Mesenchymal stem cell (in vitro differentiated cells and primary cell): ENCODE data around the gene SFMBT2.

ENCODE experiments used
- DNase-seq: peaks from one replicate; pipeline ENCODE4 v3.0.0-alpha.2; 2013
- H2AFZ ChIP-seq: one replicate; pipeline ENCODE4 v1.6.1; 2013; ENCODE audit warnings: low read depth, mild to moderate bottlenecking, control low read depth, inconsistent platforms, low read length, moderate library complexity
- H2AK5ac ChIP-seq: 2 replicates; pipeline ENCODE4 v1.6.1; 2013; ENCODE audit warnings: low read length, moderate library complexity, mild to moderate bottlenecking, inconsistent platforms; ENCODE audit not compliant: severe bottlenecking
- H2BK120ac ChIP-seq: one replicate; pipeline ENCODE4 v1.6.1; 2013; ENCODE audit warnings: low read depth, mild to moderate bottlenecking, inconsistent platforms, low read length, moderate library complexity
- H2BK12ac ChIP-seq, 2 experiments: one replicate each; pipeline ENCODE4 v1.6.1; 2013; ENCODE audit warnings: inconsistent platforms in 2 of 2, low read length in 2 of 2, mild to moderate bottlenecking in 2 of 2, moderate library complexity in 2 of 2, control low read depth in 1 of 2
- H2BK15ac ChIP-seq: one replicate; pipeline ENCODE4 v1.6.1; 2013; ENCODE audit warnings: mild to moderate bottlenecking, low read depth, inconsistent platforms; ENCODE audit not compliant: poor library complexity, severe bottlenecking
- H2BK5ac ChIP-seq: 2 replicates; pipeline ENCODE4 v1.6.1; 2013; ENCODE audit warnings: low read depth, mild to moderate bottlenecking, low read length, control low read depth, inconsistent platforms; ENCODE audit not compliant: poor library complexity, severe bottlenecking
- H3K14ac ChIP-seq, 2 experiments: one replicate each; pipeline ENCODE4 v1.6.1; 2013; ENCODE audit warnings: inconsistent platforms in 2 of 2, low read length in 2 of 2, control low read depth in 1 of 2, mild to moderate bottlenecking in 1 of 2, moderate library complexity in 1 of 2
- H3K18ac ChIP-seq, 2 experiments: one replicate each; pipeline ENCODE4 v1.6.1; 2013; ENCODE audit warnings: inconsistent platforms in 2 of 2, low read length in 2 of 2, control low read depth in 1 of 2, low read depth in 1 of 2, mild to moderate bottlenecking in 1 of 2
- H3K23ac ChIP-seq, 2 experiments: one replicate each; pipeline ENCODE4 v1.6.1; 2013; ENCODE audit warnings: inconsistent platforms in 2 of 2, low read length in 2 of 2, mild to moderate bottlenecking in 2 of 2, moderate library complexity in 2 of 2, control low read depth in 1 of 2
- H3K27ac ChIP-seq: 2 replicates; pipeline ENCODE4 v1.5.1; 2013; ENCODE audit warnings: mild to moderate bottlenecking, moderate library complexity, low read length, control low read depth, inconsistent platforms; ENCODE audit not compliant: poor library complexity, severe bottlenecking
- H3K27me3 ChIP-seq, 2 experiments: 2 replicates each; pipeline versions ENCODE4 v1.6.1 to v1.7.0; 2013; ENCODE audit warnings: low read length in 2 of 2, mild to moderate bottlenecking in 2 of 2, moderate library complexity in 2 of 2, control low read depth in 1 of 2, inconsistent platforms in 1 of 2; ENCODE audit not compliant: control insufficient read depth in 1 of 2, insufficient read depth in 1 of 2
- H3K36me3 ChIP-seq, 2 experiments: 2 replicates each; pipeline versions ENCODE4 v1.6.1 to v1.7.0; 2013; ENCODE audit warnings: low read length in 2 of 2, control low read depth in 1 of 2, inconsistent platforms in 1 of 2, low read depth in 1 of 2, mild to moderate bottlenecking in 1 of 2; ENCODE audit not compliant: insufficient read depth in 2 of 2, control insufficient read depth in 1 of 2
- H3K4ac ChIP-seq, 2 experiments: one replicate each; pipeline ENCODE4 v1.6.1; 2013; ENCODE audit warnings: inconsistent platforms in 2 of 2, low read length in 2 of 2, mild to moderate bottlenecking in 2 of 2, moderate library complexity in 2 of 2, control low read depth in 1 of 2, low read depth in 1 of 2
- H3K4me1 ChIP-seq: 2 replicates; pipeline ENCODE4 v1.6.1; 2013; ENCODE audit warnings: low read depth, low read length, control low read depth; ENCODE audit not compliant: control insufficient read depth, insufficient read depth
- H3K4me2 ChIP-seq: 2 replicates; pipeline ENCODE4 v1.6.1; 2013; ENCODE audit warnings: low read length, mild to moderate bottlenecking, inconsistent platforms; ENCODE audit not compliant: poor library complexity, severe bottlenecking
- H3K4me3 ChIP-seq, 2 experiments: 2 replicates each; pipeline versions ENCODE4 v1.5.1 to v1.7.0; 2013; ENCODE audit warnings: low read length in 2 of 2, mild to moderate bottlenecking in 2 of 2, control low read depth in 1 of 2, low read depth in 1 of 2; ENCODE audit not compliant: insufficient read depth in 1 of 2
- H3K79me1 ChIP-seq: replicated peaks from 2 replicates; pipeline ENCODE4 v1.6.1; 2013; ENCODE audit warnings: mild to moderate bottlenecking, control low read depth, low read length, inconsistent platforms; ENCODE audit not compliant: poor library complexity, severe bottlenecking
- H3K9ac ChIP-seq: 2 replicates; pipeline ENCODE4 v1.7.0; 2013; ENCODE audit warnings: mild to moderate bottlenecking, low read length, moderate library complexity
- H3K9me3 ChIP-seq: 2 replicates; pipeline ENCODE4 v1.7.0; 2013; ENCODE audit warnings: mild to moderate bottlenecking, low read length; ENCODE audit not compliant: control insufficient read depth
- H4K8ac ChIP-seq: one replicate; pipeline ENCODE4 v1.6.1; 2013; ENCODE audit warnings: inconsistent platforms, mild to moderate bottlenecking, low read length, moderate library complexity
- H4K91ac ChIP-seq: one replicate; pipeline ENCODE4 v1.6.1; 2013; ENCODE audit warnings: mild to moderate bottlenecking, low read length, inconsistent platforms
- WGBS: methylation state at CpG from one replicate; pipeline ENCODE4 v1.1.7; 2013; ENCODE audit warnings: mixed read lengths; 5-methylcytosine and 5-hydroxymethylcytosine counted together

SFMBT2 gene

DNA sequence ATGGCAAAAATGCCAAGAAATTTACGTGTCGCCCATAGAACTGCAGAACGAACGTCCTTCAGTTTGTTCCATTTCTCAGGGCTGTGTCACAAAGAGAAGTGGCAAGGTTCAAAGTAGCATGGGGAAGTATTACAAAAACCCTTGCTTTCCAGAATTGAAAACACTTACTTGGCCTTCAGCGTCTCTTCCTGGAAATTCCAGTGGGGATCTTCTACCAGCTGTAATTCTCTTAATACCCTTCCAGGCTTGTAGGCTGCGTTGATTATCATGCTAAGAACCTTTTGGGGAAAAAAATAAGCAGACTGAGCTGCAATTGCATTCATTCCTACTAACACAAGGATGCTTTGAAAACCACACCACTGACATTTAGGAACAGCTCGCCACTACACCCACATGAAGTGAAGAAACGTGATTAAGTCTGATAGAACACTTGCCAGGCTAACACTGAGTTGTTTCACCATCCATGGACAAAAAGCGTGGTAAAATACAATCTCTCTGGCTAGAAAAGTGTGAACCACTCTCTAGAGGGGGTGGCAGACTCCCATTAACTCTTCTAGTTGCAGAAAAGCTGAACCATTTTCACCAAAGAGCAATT, 222.3 kb downstream of the SFMBT2 start:
- no peak overlapping the region for H3K23ac ChIP-seq
- no peaks in the 10 kb centered on the region for H3K36me3 ChIP-seq
- H2AK5ac ChIP-seq, result no peak overlapping the region
- H3K79me1 ChIP-seq, result no peaks in the 10 kb centered on the region
- no peak overlapping the region for H3K4ac ChIP-seq
- 93% methylated on average over 9 of the region's 9 CpGs for WGBS
- H3K27me3 ChIP-seq, result no peaks in the 10 kb centered on the region
- H3K27ac ChIP-seq, result no peak overlapping the region
- no peak overlapping the region for H2BK15ac ChIP-seq
- H2BK5ac ChIP-seq, result no peak overlapping the region
- no peak overlapping the region for H2AFZ ChIP-seq
- no peak overlapping the region for H3K4me3 ChIP-seq
- no peak overlapping the region for H4K8ac ChIP-seq
- H3K4me2 ChIP-seq, result no peak overlapping the region
- no peak overlapping the region for H3K18ac ChIP-seq
- no peaks in the 10 kb centered on the region for H3K4me1 ChIP-seq
- H3K9me3 ChIP-seq, result no peaks in the 10 kb centered on the region
- no peak overlapping the region for H2BK120ac ChIP-seq
- H3K14ac ChIP-seq, result no peak overlapping the region
- no peak overlapping the region for H4K91ac ChIP-seq
- DNase-seq, result no peak
- H2BK12ac ChIP-seq, result no peak overlapping the region
- no peak overlapping the region for H3K9ac ChIP-seq

DNA sequence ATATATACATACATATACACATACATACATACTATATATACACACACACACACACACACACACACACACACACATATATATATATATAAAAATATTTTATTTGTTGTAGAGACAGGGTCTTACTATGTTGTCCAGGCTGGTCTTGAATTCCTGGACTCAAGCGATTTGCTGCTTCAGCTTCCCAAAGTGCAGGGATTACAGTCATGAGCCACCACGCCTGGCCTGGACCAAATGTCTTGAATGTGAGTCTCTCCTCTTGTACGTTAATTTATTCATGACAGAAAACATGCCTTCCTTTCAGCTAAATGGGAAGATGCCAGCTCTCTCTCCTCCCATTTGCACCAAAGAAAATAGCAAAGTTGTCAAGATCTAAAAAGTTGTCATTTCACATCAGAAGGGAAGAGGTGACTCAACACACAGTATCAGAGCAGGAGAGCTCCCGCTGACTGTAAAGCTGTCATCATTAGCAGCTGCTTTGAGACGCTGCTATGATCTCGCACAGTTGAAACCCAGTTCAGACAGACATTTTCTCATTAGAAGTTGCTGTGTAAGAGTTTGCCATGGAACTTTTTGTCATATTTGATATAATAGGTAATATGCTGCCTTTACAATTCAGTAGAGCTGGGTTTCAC, 224.3 kb downstream of the SFMBT2 start:
- H2BK5ac ChIP-seq, result no peak overlapping the region
- WGBS, result 91% methylated on average over 6 of the region's 6 CpGs
- no peak overlapping the region for H3K27ac ChIP-seq
- H3K79me1 ChIP-seq, result no peaks in the 10 kb centered on the region
- DNase-seq, result no peak
- no peak overlapping the region for H3K4me2 ChIP-seq
- H3K23ac ChIP-seq, result no peak overlapping the region
- H2AK5ac ChIP-seq, result no peak overlapping the region
- no peak overlapping the region for H2BK15ac ChIP-seq
- H3K14ac ChIP-seq, result no peak overlapping the region
- no peaks in the 10 kb centered on the region for H3K9me3 ChIP-seq
- no peak overlapping the region for H3K4ac ChIP-seq
- no peaks in the 10 kb centered on the region for H3K36me3 ChIP-seq
- H3K9ac ChIP-seq, result no peak overlapping the region
- no peaks in the 10 kb centered on the region for H3K4me1 ChIP-seq
- H3K27me3 ChIP-seq, result no peaks in the 10 kb centered on the region
- no peak overlapping the region for H2BK120ac ChIP-seq
- no peak overlapping the region for H2BK12ac ChIP-seq
- H4K8ac ChIP-seq, result no peak overlapping the region
- H4K91ac ChIP-seq, result no peak overlapping the region
- no peak overlapping the region for H3K18ac ChIP-seq
- H3K4me3 ChIP-seq, result no peak overlapping the region
- no peak overlapping the region for H2AFZ ChIP-seq

DNA sequence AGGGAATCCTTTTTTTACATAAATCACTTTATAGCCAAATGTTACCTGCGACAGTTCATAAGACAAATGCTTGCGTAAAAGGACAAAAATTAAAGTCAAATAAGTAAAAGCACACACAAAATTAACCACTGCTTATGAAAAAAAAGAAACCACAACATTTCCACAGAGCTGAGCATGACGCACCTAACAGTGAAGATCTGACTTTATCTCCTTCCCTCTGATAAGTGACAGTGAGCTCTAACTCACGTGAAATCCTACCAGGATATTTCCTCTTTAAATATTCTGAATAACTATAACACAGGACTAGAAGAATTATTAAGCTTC, 225.5 kb downstream of the SFMBT2 start:
- Histone ChIP-seq H2BK12ac (no peak overlapping the region), H2BK15ac (no peak overlapping the region), H3K27ac (no peak overlapping the region), H2AK5ac (no peak overlapping the region), H3K79me1 (no peaks in the 10 kb centered on the region), H3K9me3 (no peaks in the 10 kb centered on the region), H3K14ac (no peak overlapping the region), H3K36me3 (no peaks in the 10 kb centered on the region), H3K23ac (no peak overlapping the region), H3K27me3 (no peaks in the 10 kb centered on the region), H4K8ac (no peak overlapping the region), H3K9ac (no peak overlapping the region), H2BK120ac (no peak overlapping the region), H2AFZ (no peak overlapping the region), H3K4me1 (no peaks in the 10 kb centered on the region), H4K91ac (no peak overlapping the region), H3K4ac (no peak overlapping the region), H3K18ac (no peak overlapping the region), H2BK5ac (no peak overlapping the region), H3K4me3 (no peak overlapping the region), H3K4me2 (no peak overlapping the region)
- no peak for DNase-seq
- whole genome bisulfite sequencing, result over 99% methylated on average over 4 of the region's 4 CpGs

DNA sequence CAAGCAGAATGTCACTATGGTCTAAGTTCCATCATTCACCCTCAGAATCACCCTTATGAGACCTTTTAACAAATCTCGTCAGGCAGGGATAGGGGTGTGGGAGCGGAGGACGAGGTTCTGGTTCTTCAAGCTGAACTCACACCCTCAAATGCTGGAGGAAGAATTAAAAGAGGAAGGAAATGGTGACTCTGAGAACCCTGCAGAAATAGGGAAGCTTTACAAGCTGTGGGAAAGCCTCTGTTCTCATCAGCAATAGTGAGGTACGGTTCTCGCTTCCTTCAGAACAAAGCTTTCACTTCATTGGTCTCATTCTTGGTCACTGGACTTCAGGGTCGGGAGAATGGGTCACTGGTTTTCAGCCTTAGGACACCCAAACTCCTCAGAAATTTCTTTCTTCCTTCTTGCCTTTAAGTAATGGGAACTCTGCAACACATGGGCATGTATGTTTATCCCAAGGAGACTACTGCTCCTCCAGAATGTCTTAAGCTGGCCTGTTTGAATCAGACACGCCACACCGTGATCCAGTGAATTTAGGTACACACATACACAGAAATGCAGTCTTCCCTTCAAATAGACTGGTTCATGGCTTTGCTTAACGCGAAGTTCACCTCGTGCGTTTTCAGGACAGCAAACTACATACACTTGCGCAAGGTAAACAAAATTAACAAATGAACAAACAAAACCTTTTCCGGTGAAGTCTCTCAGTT, 226.0 kb downstream of the SFMBT2 start:
- H3K14ac ChIP-seq, result no peak overlapping the region
- no peak for DNase-seq
- no peaks in the 10 kb centered on the region for H3K4me1 ChIP-seq
- WGBS, result 93% methylated on average over 14 of the region's 14 CpGs
- no peak overlapping the region for H3K27ac ChIP-seq
- no peak overlapping the region for H2AK5ac ChIP-seq
- H2BK12ac ChIP-seq, result no peak overlapping the region
- no peaks in the 10 kb centered on the region for H3K27me3 ChIP-seq
- no peak overlapping the region for H3K18ac ChIP-seq
- H3K4me2 ChIP-seq, result no peak overlapping the region
- no peak overlapping the region for H3K23ac ChIP-seq
- no peak overlapping the region for H3K4me3 ChIP-seq
- no peak overlapping the region for H4K8ac ChIP-seq
- no peak overlapping the region for H2BK120ac ChIP-seq
- no peak overlapping the region for H2AFZ ChIP-seq
- no peak overlapping the region for H4K91ac ChIP-seq
- no peak overlapping the region for H2BK15ac ChIP-seq
- H2BK5ac ChIP-seq, result no peak overlapping the region
- H3K79me1 ChIP-seq, result no peaks in the 10 kb centered on the region
- H3K4ac ChIP-seq, result no peak overlapping the region
- H3K9me3 ChIP-seq, result no peaks in the 10 kb centered on the region
- H3K36me3 ChIP-seq, result no peaks in the 10 kb centered on the region
- H3K9ac ChIP-seq, result no peak overlapping the region
